Retinal pigment epithelial cell (primary cell): ENCODE measurements around the gene UBR2.
A peak's percentile ranks its signal among the peaks of the same experiment; 100 is the strongest.
"Not testable (repeated sequence)": the region's sequence is repeated elsewhere in the genome, so short reads cannot be mapped to it uniquely, and the experiment has no call there.

ENCODE experiments used
- DNase-seq: peaks from one replicate; pipeline ENCODE4 v3.0.0-alpha.2; 2010; ENCODE audit warnings: low read depth
- H3K4me3 ChIP-seq: 2 replicates; pipeline ENCODE4 v1.5.1; 2011; ENCODE audit warnings: mild to moderate bottlenecking, low read length, control low read depth, moderate library complexity
- CTCF ChIP-seq: conservative IDR thresholded peaks from 2 replicates; pipeline ENCODE4 v1.5.1; 2011; ENCODE audit warnings: low read depth, low read length, control low read depth, inconsistent platforms

The UBR2 gene

GRCh38 chr6:42555477-42556457 lies 8.1 kb upstream of the UBR2 start:
- no peak for TF ChIP-seq CTCF
- no peak for DNase-seq

DNA sequence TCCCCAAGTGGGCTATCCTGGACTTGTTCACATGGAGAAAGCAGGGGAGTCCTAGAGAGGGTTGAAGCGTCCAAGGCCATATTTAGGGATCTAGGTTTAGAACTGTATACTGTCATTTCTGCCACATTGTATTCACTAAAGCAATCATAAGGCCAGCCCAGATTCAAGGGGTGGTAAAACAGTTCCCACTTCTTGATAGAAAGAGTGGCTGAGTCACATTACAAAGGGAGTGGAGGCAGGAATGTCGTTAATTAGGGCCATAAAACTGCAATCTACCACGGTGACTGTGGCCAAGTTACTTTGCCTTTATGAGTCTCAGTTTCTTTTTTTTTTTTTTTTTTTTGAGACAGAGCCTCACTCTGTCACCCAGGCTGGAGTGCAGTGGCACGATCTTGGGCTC lies 7.4 kb upstream of the UBR2 start:
- no peak for TF ChIP-seq CTCF
- no peak overlapping the region for H3K4me3 ChIP-seq
- no peak for DNase-seq

More at GRCh38 chr6:42555477-42556457, 8.1 kb upstream of the UBR2 start:
- H3K4me3 ChIP-seq, result no peak overlapping the region

DNA sequence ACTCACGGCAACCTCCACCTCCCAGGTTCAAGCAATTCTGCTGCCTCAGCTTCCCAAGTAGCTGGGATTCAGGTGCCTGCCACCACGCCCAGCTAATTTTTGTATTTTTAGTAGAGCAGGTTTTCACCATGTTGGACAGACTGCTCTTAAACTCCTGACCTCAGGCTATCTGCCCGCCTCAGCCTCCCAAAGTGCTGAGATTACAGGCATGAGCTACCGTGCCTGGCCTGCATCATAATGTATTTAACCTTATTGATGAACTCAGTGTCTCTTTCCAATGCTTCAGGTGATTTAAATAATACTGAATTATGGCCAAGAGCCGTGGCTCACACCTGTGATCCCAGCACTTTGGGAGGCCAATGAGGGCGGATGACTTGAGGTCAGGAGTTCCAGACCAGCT lies 4.6 kb upstream of the UBR2 start:
- not testable (repeated sequence) for DNase-seq, H3K4me3 ChIP-seq

GRCh38 chr6:42561986-42562385 lies 1.8 kb upstream of the UBR2 start:
- no peak overlapping the region for H3K4me3 ChIP-seq
- no peak for DNase-seq
- TF ChIP-seq CTCF, result no peak

GRCh38 chr6:42562788-42563405 lies 932 bp upstream of the UBR2 start:
- no peak for TF ChIP-seq CTCF
- no peak for DNase-seq
- H3K4me3 ChIP-seq, result no peak overlapping the region

DNA sequence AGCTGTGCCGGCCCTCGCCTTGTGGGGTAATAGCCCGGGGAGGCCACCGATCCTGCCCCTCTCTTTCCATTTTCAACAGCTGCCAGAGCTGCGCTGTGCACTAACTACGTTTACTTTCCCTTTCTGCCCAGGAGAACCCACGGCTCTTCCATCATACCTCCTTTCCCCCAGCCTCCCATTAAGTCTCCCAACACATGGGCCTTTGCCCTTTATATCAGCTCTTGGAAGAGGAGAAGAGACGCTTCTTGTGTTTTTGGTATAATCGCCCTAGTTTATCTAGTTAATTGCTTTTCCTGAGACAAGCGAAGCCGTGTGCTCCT lies 637 bp downstream of the UBR2 start:
- TF ChIP-seq CTCF, result no peak
- no peak for DNase-seq
- H3K4me3 ChIP-seq, result peak overlapping the region; percentile 97

GRCh38 chr6:42565823-42566613 lies 2.2 kb downstream of the UBR2 start:
- H3K4me3 ChIP-seq, result peak overlapping the region; percentile 97
- DNase-seq, result no peak
- TF ChIP-seq CTCF, result no peak
